ENCODE data around the gene RDH13.

- TF ChIP-seq CTCF (IDR thresholded peaks at IDR 0.05), result no peak
- TF ChIP-seq POLR2A (IDR thresholded peaks at IDR 0.05), result no peak
- TF ChIP-seq EP300 (IDR thresholded peaks at IDR 0.05), result no peak
- no peak for TF ChIP-seq POLR2AphosphoS5 (IDR thresholded peaks at IDR 0.05)
Measured at GRCh38 chr19:55105237-55105636, 42.3 kb upstream of the RDH13 start.
